Uterus (tissue), 4 donors: ENCODE measurements around the gene PCK2. TPM values are rescaled to one million over a fixed set of nuclear protein-coding genes. Genes with fewer than 3 reads are reported as not detected.

Experiments used
- DNase-seq, 2 donors: peaks; one replicate each; pipeline ENCODE4 v3.0.0-alpha.2; 2019 to 2020
- H3K27ac ChIP-seq, 2 donors: fragments of 200-600 bp; sonication (generic); 1 replicate in 1 of 2; 2 replicates in 1 of 2; pipeline ENCODE4 v1.5.1; 2016 to 2018
- H3K27me3 ChIP-seq, 2 donors: fragments of 200-600 bp; sonication (generic); one replicate each; pipeline ENCODE4 v1.5.1; 2018 to 2019; ENCODE audit warnings: control low read depth in 1 of 2
- H3K36me3 ChIP-seq, 2 donors: fragments of 200-600 bp; sonication (generic); one replicate each; pipeline ENCODE4 v1.5.1; 2019; ENCODE audit warnings: control low read depth in 1 of 2
- H3K4me1 ChIP-seq, 2 donors: fragments of 200-600 bp; sonication (generic); one replicate each; pipeline ENCODE4 v1.5.1; 2018 to 2019; ENCODE audit warnings: control low read depth in 1 of 2
- H3K4me3 ChIP-seq, 2 donors: fragments of 200-600 bp; sonication (generic); 1 replicate in 1 of 2; 2 replicates in 1 of 2; pipeline ENCODE4 v1.5.1; 2018 to 2019; ENCODE audit warnings: mild to moderate bottlenecking in 1 of 2
- H3K9me3 ChIP-seq, 2 donors: fragments of 200-600 bp; sonication (generic); one replicate each; pipeline ENCODE4 v1.5.1; 2019; ENCODE audit warnings: control low read depth in 1 of 2
- POLR2A ChIP-seq, 2 donors: fragments of 450-650 bp; IDR thresholded peaks; one replicate each; pipeline ENCODE4 v1.6.1; 2016; ENCODE audit warnings: antibody characterized with exemption in 2 of 2, mild to moderate bottlenecking in 1 of 2, moderate library complexity in 1 of 2
- intact Hi-C: fragments of 100-400 bp; cut with DNase I; formaldehyde crosslinking; loops from one replicate; pipeline ENCODE4 v1.15.1; 2023; ENCODE audit warnings: low total_unique reads
- total RNA-seq, 4 donors: library from RNA; depleted of rRNA in 3 of 4; stranded (reverse); fragments of >200 nt in 3 of 4; gene quantifications; one replicate each; pipeline versions ENCODE4 v1.1.0 to v1.2.4, GENCODE V29; 2014 to 2023
- TF ChIP-seq, protein P1 (sequence below), 4 experiments: fragments of 200-600 bp in 2 of 4; fragments of 450-650 bp in 2 of 4; sonication (generic) in 2 of 4; IDR thresholded peaks; one replicate each; pipeline ENCODE4 v1.5.1; 2016 to 2019; ENCODE audit warnings: antibody characterized with exemption in 4 of 4, mild to moderate bottlenecking in 2 of 4, moderate library complexity in 1 of 4
- donor health status: DM: yes; HTN: yes; CAD: no.

The PCK2 gene
- total RNA-seq, 4 donors from 2014 or later = 13.1 to 19.4 (median 15.1) TPM; not detected in 1

GRCh38 chr14:24146978-24147760 is 53.1 kb downstream of the PCK2 start, which contains the start of gene RNF31:
Gene RNF31 (plus strand): TSS chr14:24147498. CDS start chr14:24147699, 201 bp downstream.
- H3K4me3 ChIP-seq = peak within 1 kb of the TSS; percentile 84 to 95
- intact Hi-C loops = no loop called here
- peaks cover 4 to 6% of the 10 kb centered on the region in 2 donors for H3K4me1 ChIP-seq
- H3K27ac ChIP-seq = peak within 1 kb of the TSS; percentile 90 to 92
- no peaks in the 10 kb centered on the region for H3K9me3 ChIP-seq
- peak; percentile 98 to 99 for DNase-seq
- TF ChIP-seq, protein P1, sequence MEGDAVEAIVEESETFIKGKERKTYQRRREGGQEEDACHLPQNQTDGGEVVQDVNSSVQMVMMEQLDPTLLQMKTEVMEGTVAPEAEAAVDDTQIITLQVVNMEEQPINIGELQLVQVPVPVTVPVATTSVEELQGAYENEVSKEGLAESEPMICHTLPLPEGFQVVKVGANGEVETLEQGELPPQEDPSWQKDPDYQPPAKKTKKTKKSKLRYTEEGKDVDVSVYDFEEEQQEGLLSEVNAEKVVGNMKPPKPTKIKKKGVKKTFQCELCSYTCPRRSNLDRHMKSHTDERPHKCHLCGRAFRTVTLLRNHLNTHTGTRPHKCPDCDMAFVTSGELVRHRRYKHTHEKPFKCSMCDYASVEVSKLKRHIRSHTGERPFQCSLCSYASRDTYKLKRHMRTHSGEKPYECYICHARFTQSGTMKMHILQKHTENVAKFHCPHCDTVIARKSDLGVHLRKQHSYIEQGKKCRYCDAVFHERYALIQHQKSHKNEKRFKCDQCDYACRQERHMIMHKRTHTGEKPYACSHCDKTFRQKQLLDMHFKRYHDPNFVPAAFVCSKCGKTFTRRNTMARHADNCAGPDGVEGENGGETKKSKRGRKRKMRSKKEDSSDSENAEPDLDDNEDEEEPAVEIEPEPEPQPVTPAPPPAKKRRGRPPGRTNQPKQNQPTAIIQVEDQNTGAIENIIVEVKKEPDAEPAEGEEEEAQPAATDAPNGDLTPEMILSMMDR (IDR thresholded peaks at IDR 0.05) = peak in 1 of 4 experiments; percentile 5
- TF ChIP-seq POLR2A (IDR thresholded peaks at IDR 0.05) = peak; percentile 11 to 49
- H3K36me3 ChIP-seq = no peaks in the 10 kb centered on the region
- H3K27me3 ChIP-seq = no peaks in the 10 kb centered on the region

DNA sequence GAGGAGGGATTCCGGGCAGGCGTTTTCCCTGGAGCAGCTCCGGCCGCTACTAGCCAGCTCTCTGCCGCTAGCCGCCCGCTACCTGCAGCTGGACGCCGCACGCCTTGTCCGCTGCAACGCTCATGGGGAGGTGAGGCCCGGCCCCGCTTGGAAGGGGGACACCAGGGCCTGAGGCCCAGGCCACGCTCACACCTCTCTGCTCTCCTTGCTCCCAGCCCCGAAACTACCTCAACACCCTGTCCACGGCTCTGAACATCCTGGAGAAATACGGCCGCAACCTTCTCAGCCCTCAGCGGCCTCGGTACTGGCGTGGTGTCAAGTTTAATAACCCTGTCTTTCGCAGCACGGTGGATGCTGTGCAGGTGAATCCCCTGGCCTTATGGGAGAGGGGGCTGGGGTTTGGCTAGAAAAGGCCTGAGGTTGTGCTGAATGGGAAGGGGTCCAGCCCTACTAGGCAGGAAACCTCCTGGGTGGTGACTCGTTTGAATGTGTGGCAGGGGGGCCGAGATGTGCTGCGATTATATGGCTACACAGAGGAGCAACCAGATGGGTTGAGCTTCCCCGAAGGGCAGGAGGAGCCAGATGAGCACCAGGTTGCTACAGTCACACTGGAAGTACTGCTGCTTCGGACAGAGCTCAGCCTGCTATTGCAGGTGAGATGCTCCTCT is 53.8 kb downstream of the PCK2 start:
- H3K27ac ChIP-seq = peak overlapping the region; percentile 81 to 92
- H3K4me1 ChIP-seq = peaks cover 4 to 6% of the 10 kb centered on the region in 2 donors
- H3K9me3 ChIP-seq = no peaks in the 10 kb centered on the region
- no peaks in the 10 kb centered on the region for H3K27me3 ChIP-seq
- no peak for TF ChIP-seq POLR2A (IDR thresholded peaks at IDR 0.05)
- TF ChIP-seq, protein P1 (IDR thresholded peaks at IDR 0.05) = no peak
- H3K36me3 ChIP-seq = no peaks in the 10 kb centered on the region
- H3K4me3 ChIP-seq = peak overlapping the region; percentile 84 to 95
- intact Hi-C loops = no loop called here
- no peak for DNase-seq

GRCh38 chr14:24149302-24149969 is 55.3 kb downstream of the PCK2 start:
- H3K27ac ChIP-seq = no peak overlapping the region
- no peak overlapping the region for H3K4me3 ChIP-seq
- no peak for TF ChIP-seq POLR2A (IDR thresholded peaks at IDR 0.05)
- TF ChIP-seq, protein P1 (IDR thresholded peaks at IDR 0.05) = no peak
- no peaks in the 10 kb centered on the region for H3K36me3 ChIP-seq
- peaks cover 4 to 6% of the 10 kb centered on the region in 2 donors for H3K4me1 ChIP-seq
- no peaks in the 10 kb centered on the region for H3K9me3 ChIP-seq
- DNase-seq = no peak
- H3K27me3 ChIP-seq = no peaks in the 10 kb centered on the region
- intact Hi-C loops = no loop called here

- intact Hi-C loops = no loop called here
- no peaks in the 10 kb centered on the region for H3K27me3 ChIP-seq
- H3K36me3 ChIP-seq = no peaks in the 10 kb centered on the region
- H3K4me1 ChIP-seq = peaks cover 4 to 6% of the 10 kb centered on the region in 2 donors
- H3K9me3 ChIP-seq = no peaks in the 10 kb centered on the region
- H3K4me3 ChIP-seq = no peak overlapping the region
- H3K27ac ChIP-seq = no peak overlapping the region
- TF ChIP-seq, protein P1 (IDR thresholded peaks at IDR 0.05) = no peak
- TF ChIP-seq POLR2A (IDR thresholded peaks at IDR 0.05) = no peak
- DNase-seq = no peak
Measured at GRCh38 chr14:24150061-24150460, 56.0 kb downstream of the PCK2 start.
